K562 (cell line): ENCODE measurements around the gene CCL15. TPM values are rescaled to one million over a fixed set of nuclear protein-coding genes. Genes with fewer than 3 reads are reported as not detected.

Source experiments
- CXXC5 ChIP-seq: fragments of 250-450 bp; sonication (Bioruptor Pico); IDR thresholded peaks from 2 replicates; pipeline ENCODE4 v1.8.0; 2022; ENCODE audit warnings: inconsistent platforms, mild to moderate bottlenecking, moderate library complexity
- DACH1 ChIP-seq: fragments of 450-650 bp; IDR thresholded peaks from 2 replicates; pipeline ENCODE4 v1.6.1; 2018; ENCODE audit not compliant: partially characterized antibody
- NELFE ChIP-seq: IDR thresholded peaks from 2 replicates; pipeline ENCODE4 v1.6.1; 2011; ENCODE audit warnings: mild to moderate bottlenecking; ENCODE audit not compliant: insufficient read depth, insufficient read length
- POLR2A ChIP-seq: fragments of 450-650 bp; conservative IDR thresholded peaks from 2 replicates; pipeline ENCODE4 v1.6.1; 2016
- RUNX1 ChIP-seq: sonication (generic); IDR thresholded peaks from 2 replicates; pipeline ENCODE4 v1.6.1; 2016; ENCODE audit warnings: antibody characterized with exemption, low read depth
- SMARCA5 ChIP-seq: fragments of 450-650 bp; IDR thresholded peaks from 2 replicates; pipeline ENCODE4 v1.6.1; 2016
- SMC3 ChIP-seq: conservative IDR thresholded peaks from 2 replicates; pipeline ENCODE4 v1.6.1; 2011; ENCODE audit warnings: low read depth, low read length, improper control_type of control experiment; ENCODE audit not compliant: insufficient read depth
- XRCC4 ChIP-seq: IDR thresholded peaks from one replicate; pipeline ENCODE4 v1.6.1; 2011; ENCODE audit not compliant: insufficient read depth, insufficient read length; ENCODE audit errors: extremely low read depth
- polyA plus RNA-seq, 8 experiments: library from polyadenylated mRNA; depleted of rRNA in 4 of 8; stranded (reverse) in 5 of 8; unstranded in 3 of 8; fragments of >200 nt; fragmentation: Nextera tagmentation in 2 of 8; fragmentation: Illumina TruSeq in 1 of 8; extraction: Ambion mirVana in 2 of 8; extraction: Trizol in 1 of 8; gene quantifications; 2 replicates each; pipeline versions ENCODE4 v1.2.1 to v1.2.3, GENCODE V29; 2011 to 2014; ENCODE audit warnings: inconsistent platforms in 1 of 8, missing spikeins in 1 of 8
- total RNA-seq, 7 experiments: library from RNA; depleted of rRNA in 6 of 7; stranded (reverse); fragments of >200 nt in 6 of 7; fragmentation: Illumina TruSeq in 2 of 7; extraction: Trizol in 2 of 7; gene quantifications; 2 replicates each; pipeline versions ENCODE4 v1.2.1 to v1.2.3, GENCODE V29; 2011 to 2021; ENCODE audit warnings: low replicate concordance in 1 of 7
- TF ChIP-seq, protein P1 (sequence below), 2 experiments: fragments of 450-650 bp; formaldehyde crosslinking in 1 of 2; IDR thresholded peaks; 2 replicates each; pipeline versions ENCODE4 v1.4.0 to v1.6.1; 2014 to 2020; ENCODE audit warnings: mild to moderate bottlenecking in 2 of 2, borderline replicate concordance in 1 of 2, low read depth in 1 of 2
- TF ChIP-seq, protein P2 (sequence below), 2 experiments: fragments of 450-650 bp; conservative IDR thresholded peaks; 2 replicates each; pipeline ENCODE4 v1.6.1; 2017; ENCODE audit warnings: mild to moderate bottlenecking in 2 of 2, moderate library complexity in 2 of 2
- TF ChIP-seq, protein P3 (sequence below): fragments of 450-650 bp; IDR thresholded peaks from 2 replicates; pipeline ENCODE4 v1.7.0; 2016; ENCODE audit warnings: borderline replicate concordance
- TF ChIP-seq, protein P4 (sequence below): fragments of 450-650 bp; formaldehyde crosslinking; conservative IDR thresholded peaks from 2 replicates; pipeline ENCODE4 v1.4.0; 2022; ENCODE audit warnings: mild to moderate bottlenecking, missing genetic modification characterization

Gene CCL15
- total and polyA plus RNA-seq, 9 of the 15 experiments (the other 6 are each of a cell fraction or from before 2014, with no cell fraction given) = not detected

DNA sequence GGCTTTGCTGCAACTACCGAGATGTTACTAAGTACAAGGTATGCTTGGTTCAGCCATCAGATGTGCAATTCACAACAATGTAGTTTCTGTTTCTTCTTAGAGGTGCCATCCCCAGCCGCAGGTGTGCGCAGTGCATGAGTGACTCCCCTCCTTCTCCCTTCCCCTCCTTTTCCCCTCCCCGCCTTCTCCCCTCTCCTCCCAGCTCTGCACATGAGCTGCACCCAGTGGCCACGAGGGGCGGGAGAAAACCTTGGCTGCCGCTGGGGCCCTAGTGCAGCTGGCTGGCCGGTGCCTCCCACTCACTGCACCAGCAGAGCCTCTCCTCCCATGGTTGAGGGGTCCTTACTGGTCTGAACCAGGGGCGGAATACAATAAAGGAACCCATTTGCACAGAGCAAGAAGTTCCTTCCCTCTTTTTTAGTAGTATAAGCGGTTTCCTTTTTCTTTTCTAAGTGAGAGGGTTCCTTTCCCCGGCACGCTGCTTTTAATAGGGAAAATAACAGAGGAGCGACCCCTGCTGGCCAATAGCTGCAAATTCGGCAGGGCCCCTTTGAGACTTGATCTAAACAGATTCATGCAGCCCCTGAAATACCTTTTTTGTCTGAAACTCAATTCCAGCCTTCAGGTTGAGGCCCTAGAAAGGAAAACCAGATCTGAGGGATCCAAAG lies 7.8 kb upstream of the CCL15 start (continued):
- TF ChIP-seq, protein P1, sequence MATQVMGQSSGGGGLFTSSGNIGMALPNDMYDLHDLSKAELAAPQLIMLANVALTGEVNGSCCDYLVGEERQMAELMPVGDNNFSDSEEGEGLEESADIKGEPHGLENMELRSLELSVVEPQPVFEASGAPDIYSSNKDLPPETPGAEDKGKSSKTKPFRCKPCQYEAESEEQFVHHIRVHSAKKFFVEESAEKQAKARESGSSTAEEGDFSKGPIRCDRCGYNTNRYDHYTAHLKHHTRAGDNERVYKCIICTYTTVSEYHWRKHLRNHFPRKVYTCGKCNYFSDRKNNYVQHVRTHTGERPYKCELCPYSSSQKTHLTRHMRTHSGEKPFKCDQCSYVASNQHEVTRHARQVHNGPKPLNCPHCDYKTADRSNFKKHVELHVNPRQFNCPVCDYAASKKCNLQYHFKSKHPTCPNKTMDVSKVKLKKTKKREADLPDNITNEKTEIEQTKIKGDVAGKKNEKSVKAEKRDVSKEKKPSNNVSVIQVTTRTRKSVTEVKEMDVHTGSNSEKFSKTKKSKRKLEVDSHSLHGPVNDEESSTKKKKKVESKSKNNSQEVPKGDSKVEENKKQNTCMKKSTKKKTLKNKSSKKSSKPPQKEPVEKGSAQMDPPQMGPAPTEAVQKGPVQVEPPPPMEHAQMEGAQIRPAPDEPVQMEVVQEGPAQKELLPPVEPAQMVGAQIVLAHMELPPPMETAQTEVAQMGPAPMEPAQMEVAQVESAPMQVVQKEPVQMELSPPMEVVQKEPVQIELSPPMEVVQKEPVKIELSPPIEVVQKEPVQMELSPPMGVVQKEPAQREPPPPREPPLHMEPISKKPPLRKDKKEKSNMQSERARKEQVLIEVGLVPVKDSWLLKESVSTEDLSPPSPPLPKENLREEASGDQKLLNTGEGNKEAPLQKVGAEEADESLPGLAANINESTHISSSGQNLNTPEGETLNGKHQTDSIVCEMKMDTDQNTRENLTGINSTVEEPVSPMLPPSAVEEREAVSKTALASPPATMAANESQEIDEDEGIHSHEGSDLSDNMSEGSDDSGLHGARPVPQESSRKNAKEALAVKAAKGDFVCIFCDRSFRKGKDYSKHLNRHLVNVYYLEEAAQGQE (IDR thresholded peaks at IDR 0.05; ENCODE audit: borderline replicate concordance) = peak; percentile 50; the same call in 1 of the 2 replicates
- TF ChIP-seq, protein P1 (CRISPR knock-in tag; IDR thresholded peaks at IDR 0.05; ENCODE audit: low read depth) = no peak
- TF ChIP-seq XRCC4 (no peak), RUNX1 (no peak), NELFE (no peak), SMC3 (0 out of 2 replicates have a peak, but pooled peaks have one; percentile 37), SMARCA5 (no peak), DACH1 (peak; percentile 25), POLR2A (no peak), CXXC5 (CRISPR knock-in tag) (0 out of 2 replicates have a peak, but pooled peaks have one; percentile 11)
- TF ChIP-seq, protein P2, sequence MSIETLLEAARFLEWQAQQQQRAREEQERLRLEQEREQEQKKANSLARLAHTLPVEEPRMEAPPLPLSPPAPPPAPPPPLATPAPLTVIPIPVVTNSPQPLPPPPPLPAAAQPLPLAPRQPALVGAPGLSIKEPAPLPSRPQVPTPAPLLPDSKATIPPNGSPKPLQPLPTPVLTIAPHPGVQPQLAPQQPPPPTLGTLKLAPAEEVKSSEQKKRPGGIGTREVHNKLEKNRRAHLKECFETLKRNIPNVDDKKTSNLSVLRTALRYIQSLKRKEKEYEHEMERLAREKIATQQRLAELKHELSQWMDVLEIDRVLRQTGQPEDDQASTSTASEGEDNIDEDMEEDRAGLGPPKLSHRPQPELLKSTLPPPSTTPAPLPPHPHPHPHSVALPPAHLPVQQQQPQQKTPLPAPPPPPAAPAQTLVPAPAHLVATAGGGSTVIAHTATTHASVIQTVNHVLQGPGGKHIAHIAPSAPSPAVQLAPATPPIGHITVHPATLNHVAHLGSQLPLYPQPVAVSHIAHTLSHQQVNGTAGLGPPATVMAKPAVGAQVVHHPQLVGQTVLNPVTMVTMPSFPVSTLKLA (conservative IDR thresholded peaks at IDR 0.05) = 0 out of 4 replicates have a peak, but pooled peaks have one; percentile 22 to 33
- TF ChIP-seq, protein P3, sequence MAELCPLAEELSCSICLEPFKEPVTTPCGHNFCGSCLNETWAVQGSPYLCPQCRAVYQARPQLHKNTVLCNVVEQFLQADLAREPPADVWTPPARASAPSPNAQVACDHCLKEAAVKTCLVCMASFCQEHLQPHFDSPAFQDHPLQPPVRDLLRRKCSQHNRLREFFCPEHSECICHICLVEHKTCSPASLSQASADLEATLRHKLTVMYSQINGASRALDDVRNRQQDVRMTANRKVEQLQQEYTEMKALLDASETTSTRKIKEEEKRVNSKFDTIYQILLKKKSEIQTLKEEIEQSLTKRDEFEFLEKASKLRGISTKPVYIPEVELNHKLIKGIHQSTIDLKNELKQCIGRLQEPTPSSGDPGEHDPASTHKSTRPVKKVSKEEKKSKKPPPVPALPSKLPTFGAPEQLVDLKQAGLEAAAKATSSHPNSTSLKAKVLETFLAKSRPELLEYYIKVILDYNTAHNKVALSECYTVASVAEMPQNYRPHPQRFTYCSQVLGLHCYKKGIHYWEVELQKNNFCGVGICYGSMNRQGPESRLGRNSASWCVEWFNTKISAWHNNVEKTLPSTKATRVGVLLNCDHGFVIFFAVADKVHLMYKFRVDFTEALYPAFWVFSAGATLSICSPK = no peak
- TF ChIP-seq, protein P4, sequence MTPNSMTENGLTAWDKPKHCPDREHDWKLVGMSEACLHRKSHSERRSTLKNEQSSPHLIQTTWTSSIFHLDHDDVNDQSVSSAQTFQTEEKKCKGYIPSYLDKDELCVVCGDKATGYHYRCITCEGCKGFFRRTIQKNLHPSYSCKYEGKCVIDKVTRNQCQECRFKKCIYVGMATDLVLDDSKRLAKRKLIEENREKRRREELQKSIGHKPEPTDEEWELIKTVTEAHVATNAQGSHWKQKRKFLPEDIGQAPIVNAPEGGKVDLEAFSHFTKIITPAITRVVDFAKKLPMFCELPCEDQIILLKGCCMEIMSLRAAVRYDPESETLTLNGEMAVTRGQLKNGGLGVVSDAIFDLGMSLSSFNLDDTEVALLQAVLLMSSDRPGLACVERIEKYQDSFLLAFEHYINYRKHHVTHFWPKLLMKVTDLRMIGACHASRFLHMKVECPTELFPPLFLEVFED = no peak
